Right atrium auricular region (tissue), 2 donors: ENCODE measurements around the gene HEPHL1. TPM values are rescaled to one million over a fixed set of nuclear protein-coding genes. Genes with fewer than 3 reads are reported as not detected.

Source experiments
- DNase-seq: peaks from one replicate; pipeline ENCODE4 v3.0.0-alpha.2; 2019; ENCODE audit warnings: low spot score
- H3K27ac ChIP-seq, 2 donors: fragments of 200-600 bp; sonication (generic); 1 replicate in 1 of 2; 2 replicates in 1 of 2; pipeline ENCODE4 v1.5.1; 2016 to 2019
- H3K27me3 ChIP-seq, 2 donors: fragments of 200-600 bp; sonication (generic); one replicate each; pipeline versions ENCODE4 v1.5.1 to v1.6.0; 2017 to 2019
- H3K36me3 ChIP-seq: fragments of 200-600 bp; sonication (generic); one replicate; pipeline ENCODE4 v1.5.1; 2016
- H3K4me1 ChIP-seq, 2 donors: fragments of 200-600 bp; sonication (generic); one replicate each; pipeline versions ENCODE4 v1.5.1 to v1.6.0; 2017 to 2019
- H3K4me3 ChIP-seq, 2 donors: fragments of 200-600 bp; sonication (generic); 1 replicate in 1 of 2; 2 replicates in 1 of 2; pipeline ENCODE4 v1.5.1; 2017 to 2019; ENCODE audit warnings: mild to moderate bottlenecking in 1 of 2, moderate library complexity in 1 of 2
- H3K9me3 ChIP-seq, 2 donors: fragments of 200-600 bp; sonication (generic); one replicate each; pipeline ENCODE4 v1.5.1; 2019
- total RNA-seq, 2 donors: library from RNA; depleted of rRNA; stranded (reverse); fragments of >200 nt; gene quantifications; one replicate each; pipeline ENCODE4 v1.1.0, GENCODE V29; 2016
- TF ChIP-seq, protein P1 (sequence below), 2 donors: fragments of 200-600 bp; sonication (generic); IDR thresholded peaks; one replicate each; pipeline ENCODE4 v1.5.1; 2019; ENCODE audit warnings: antibody characterized with exemption in 2 of 2

Gene HEPHL1
- total RNA-seq, 2 donors from 2014 or later: not detected

- Histone ChIP-seq H3K4me3 (no peak overlapping the region), H3K4me1 (no peaks in the 10 kb centered on the region), H3K9me3 (peaks cover 0 to 9% of the 10 kb centered on the region in 2 donors), H3K27ac (no peak overlapping the region), H3K36me3 (no peaks in the 10 kb centered on the region), H3K27me3 (no peaks in the 10 kb centered on the region)
- TF ChIP-seq, protein P1, sequence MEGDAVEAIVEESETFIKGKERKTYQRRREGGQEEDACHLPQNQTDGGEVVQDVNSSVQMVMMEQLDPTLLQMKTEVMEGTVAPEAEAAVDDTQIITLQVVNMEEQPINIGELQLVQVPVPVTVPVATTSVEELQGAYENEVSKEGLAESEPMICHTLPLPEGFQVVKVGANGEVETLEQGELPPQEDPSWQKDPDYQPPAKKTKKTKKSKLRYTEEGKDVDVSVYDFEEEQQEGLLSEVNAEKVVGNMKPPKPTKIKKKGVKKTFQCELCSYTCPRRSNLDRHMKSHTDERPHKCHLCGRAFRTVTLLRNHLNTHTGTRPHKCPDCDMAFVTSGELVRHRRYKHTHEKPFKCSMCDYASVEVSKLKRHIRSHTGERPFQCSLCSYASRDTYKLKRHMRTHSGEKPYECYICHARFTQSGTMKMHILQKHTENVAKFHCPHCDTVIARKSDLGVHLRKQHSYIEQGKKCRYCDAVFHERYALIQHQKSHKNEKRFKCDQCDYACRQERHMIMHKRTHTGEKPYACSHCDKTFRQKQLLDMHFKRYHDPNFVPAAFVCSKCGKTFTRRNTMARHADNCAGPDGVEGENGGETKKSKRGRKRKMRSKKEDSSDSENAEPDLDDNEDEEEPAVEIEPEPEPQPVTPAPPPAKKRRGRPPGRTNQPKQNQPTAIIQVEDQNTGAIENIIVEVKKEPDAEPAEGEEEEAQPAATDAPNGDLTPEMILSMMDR (IDR thresholded peaks at IDR 0.05): no peak
- no peak for DNase-seq
Measured at GRCh38 chr11:94027210-94027609, 6.1 kb downstream of the HEPHL1 start.

DNA sequence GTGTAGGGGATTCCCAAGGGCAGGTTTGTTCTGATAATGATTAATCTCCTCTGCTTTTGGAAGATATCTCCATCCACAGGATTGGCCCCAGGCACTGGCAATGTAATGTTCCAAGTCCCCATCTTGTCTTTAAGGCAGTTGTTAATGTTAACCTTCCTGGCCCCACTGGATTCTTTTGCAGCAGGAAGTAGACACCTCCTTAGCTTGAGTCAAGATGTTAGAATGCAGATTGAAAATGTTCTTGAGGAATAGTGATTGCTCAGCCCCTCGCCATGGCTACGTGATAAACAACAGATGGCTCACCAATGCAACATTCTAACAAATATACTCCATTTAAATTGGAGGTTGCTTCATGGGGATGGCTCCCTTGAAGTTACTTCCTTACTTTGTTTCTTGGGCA is 7.3 kb downstream of the HEPHL1 start:
- Histone ChIP-seq H3K4me3 (no peak overlapping the region), H3K4me1 (no peaks in the 10 kb centered on the region), H3K27ac (no peak overlapping the region), H3K36me3 (no peaks in the 10 kb centered on the region), H3K9me3 (peaks cover 0 to 9% of the 10 kb centered on the region in 2 donors), H3K27me3 (no peaks in the 10 kb centered on the region)
- no peak for DNase-seq
- TF ChIP-seq, protein P1 (IDR thresholded peaks at IDR 0.05): no peak

- Histone ChIP-seq H3K4me1 (no peaks in the 10 kb centered on the region), H3K27me3 (no peaks in the 10 kb centered on the region), H3K9me3 (peaks cover 0 to 9% of the 10 kb centered on the region in 2 donors), H3K4me3 (no peak overlapping the region), H3K27ac (no peak overlapping the region), H3K36me3 (no peaks in the 10 kb centered on the region)
- TF ChIP-seq, protein P1 (IDR thresholded peaks at IDR 0.05): no peak
- DNase-seq: no peak
Measured at GRCh38 chr11:94030059-94030458, 8.9 kb downstream of the HEPHL1 start.

- Histone ChIP-seq H3K4me3 (no peak overlapping the region), H3K27me3 (no peaks in the 10 kb centered on the region), H3K27ac (no peak overlapping the region), H3K9me3 (peaks cover 0 to 1% of the 10 kb centered on the region in 2 donors), H3K36me3 (no peaks in the 10 kb centered on the region), H3K4me1 (no peaks in the 10 kb centered on the region)
- TF ChIP-seq, protein P1 (IDR thresholded peaks at IDR 0.05): no peak
- DNase-seq: no peak
Measured at GRCh38 chr11:94031625-94032024, 10.5 kb downstream of the HEPHL1 start.

- Histone ChIP-seq H3K36me3 (no peaks in the 10 kb centered on the region), H3K27me3 (no peaks in the 10 kb centered on the region), H3K27ac (no peak overlapping the region), H3K4me3 (no peak overlapping the region), H3K4me1 (no peaks in the 10 kb centered on the region), H3K9me3 (no peaks in the 10 kb centered on the region)
- TF ChIP-seq, protein P1 (IDR thresholded peaks at IDR 0.05): no peak
- no peak for DNase-seq
Measured at GRCh38 chr11:94032066-94032465, 10.9 kb downstream of the HEPHL1 start.

- H3K9me3 ChIP-seq: no peaks in the 10 kb centered on the region
- no peak overlapping the region for H3K27ac ChIP-seq
- H3K27me3 ChIP-seq: no peaks in the 10 kb centered on the region
- TF ChIP-seq, protein P1 (IDR thresholded peaks at IDR 0.05): no peak
- H3K4me1 ChIP-seq: no peaks in the 10 kb centered on the region
- no peak for DNase-seq
- no peak overlapping the region for H3K4me3 ChIP-seq
- H3K36me3 ChIP-seq: no peaks in the 10 kb centered on the region
Measured at GRCh38 chr11:94032725-94033124, 11.6 kb downstream of the HEPHL1 start.
